SH-SY5Y (cell line): ENCODE measurements around the gene MUC22.

Source experiments
- GATA2 ChIP-seq: IDR thresholded peaks from 2 replicates; pipeline ENCODE4 v1.6.1; 2011; ENCODE audit warnings: mild to moderate bottlenecking, low read depth, low read length
- GATA3 ChIP-seq: IDR thresholded peaks from 2 replicates; pipeline ENCODE4 v1.6.1; 2011; ENCODE audit warnings: low read depth, mild to moderate bottlenecking, low read length, moderate library complexity

DNA sequence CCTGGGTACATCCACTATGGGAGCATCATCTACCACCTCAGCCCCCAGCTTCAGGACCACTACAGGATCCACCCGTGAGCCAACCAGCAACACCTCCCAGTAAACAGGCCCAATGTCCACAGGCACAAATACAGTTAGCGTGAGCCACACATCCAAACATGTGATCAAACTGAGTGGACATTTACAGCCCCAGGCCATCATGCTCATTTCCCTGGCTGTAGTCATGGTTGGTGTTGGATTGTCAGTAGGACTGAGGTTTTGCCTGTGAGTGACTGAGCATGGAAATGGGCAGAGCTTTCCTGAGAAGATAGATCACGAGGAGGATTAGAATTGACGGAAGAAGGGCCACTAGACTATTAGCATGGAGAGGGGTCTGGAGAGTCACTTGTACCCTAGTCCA is 37.5 kb upstream of the MUC22 start:
- TF ChIP-seq GATA2, result no peak
- no peak for TF ChIP-seq GATA3
